H1 (cell line): ENCODE measurements around the gene PRR5. TPM values are rescaled to one million over a fixed set of nuclear protein-coding genes. Genes with fewer than 3 reads are reported as not detected.

Experiments
- CTCF ChIA-PET: fragments of 300-600 bp; sonication (Branson Sonifier 250); formaldehyde crosslinking; loops from one replicate; lab custom pipeline; 2021; ENCODE audit not compliant: partially characterized antibody; lab: Charles Lee
- POLR2A ChIA-PET: fragments of 300-600 bp; sonication (Branson Sonifier 250); formaldehyde crosslinking; loops from one replicate; lab custom pipeline; 2021; ENCODE audit warnings: inconsistent platforms; ENCODE audit not compliant: partially characterized antibody; lab: Charles Lee
- DNase-seq, 2 experiments: peaks; one replicate each; pipeline versions ENCODE4 v3.0.0 to v3.0.0-alpha.2; 2010 to 2022; ENCODE audit warnings: low spot score in 2 of 2, low read depth in 1 of 2, mixed read lengths in 1 of 2
- FAIRE-seq: peaks from 2 replicates; lab custom pipeline; 2011; peaks lifted over from hg19 to GRCh38; lab: Jason Lieb, UNC
- H2AFZ ChIP-seq: 2 replicates; pipeline ENCODE4 v1.8.1; 2012; ENCODE audit warnings: low read length, inconsistent platforms
- H2AK5ac ChIP-seq: 2 replicates; pipeline ENCODE4 v1.6.1; 2013; ENCODE audit warnings: low read depth, low read length
- H2BK120ac ChIP-seq: replicated peaks from 2 replicates; pipeline ENCODE3; 2013; ENCODE audit warnings: low read depth, low read length, inconsistent platforms
- H2BK12ac ChIP-seq: 2 replicates; pipeline ENCODE4 v1.6.1; 2013; ENCODE audit warnings: low read depth, low read length
- H2BK15ac ChIP-seq: 2 replicates; pipeline ENCODE4 v1.6.1; 2013; ENCODE audit warnings: low read length
- H2BK20ac ChIP-seq: 2 replicates; pipeline ENCODE4 v1.6.1; 2013; ENCODE audit warnings: low read length
- H2BK5ac ChIP-seq: 2 replicates; pipeline ENCODE4 v1.6.1; 2013; ENCODE audit warnings: low read depth, low read length
- H3K14ac ChIP-seq: 2 replicates; pipeline ENCODE4 v1.6.1; 2013; ENCODE audit warnings: inconsistent platforms; ENCODE audit not compliant: insufficient read length
- H3K18ac ChIP-seq: 2 replicates; pipeline ENCODE4 v1.6.1; 2013; ENCODE audit warnings: low read length; ENCODE audit errors: extremely low read depth
- H3K23ac ChIP-seq: 2 replicates; pipeline ENCODE4 v1.6.1; 2013; ENCODE audit warnings: inconsistent platforms; ENCODE audit not compliant: insufficient read length
- H3K23me2 ChIP-seq: 2 replicates; pipeline ENCODE4 v1.6.1; 2013; ENCODE audit warnings: low read depth, low read length
- H3K27ac ChIP-seq: 2 replicates; pipeline ENCODE4 v1.6.1; 2011; ENCODE audit warnings: low read depth, low read length, inconsistent platforms
- H3K27me3 ChIP-seq, 4 experiments: replicated peaks in 1 of 4; 1 replicate in 1 of 4; 2 replicates in 3 of 4; pipeline versions ENCODE4 v1.6.1 to v1.8.1; 2011 to 2013; ENCODE audit warnings: low read length in 3 of 4, mild to moderate bottlenecking in 3 of 4, inconsistent platforms in 2 of 4, mixed read lengths in 2 of 4, moderate library complexity in 1 of 4; ENCODE audit not compliant: control insufficient read depth in 3 of 4, insufficient read depth in 3 of 4; ENCODE audit errors: extremely low read depth in 1 of 4
- H3K36me3 ChIP-seq, 4 experiments: 2 replicates each; pipeline versions ENCODE4 v1.6.1 to v1.8.1; 2011 to 2013; ENCODE audit warnings: mild to moderate bottlenecking in 4 of 4, low read length in 3 of 4, moderate library complexity in 2 of 4, control low read depth in 1 of 4, inconsistent platforms in 1 of 4; ENCODE audit not compliant: insufficient read depth in 4 of 4, control insufficient read depth in 2 of 4
- H3K4ac ChIP-seq: replicated peaks from 2 replicates; pipeline ENCODE3; 2013; ENCODE audit warnings: low read length, low read depth, mixed read lengths, inconsistent platforms; ENCODE audit not compliant: insufficient read length
- H3K4me1 ChIP-seq, 4 experiments: replicated peaks in 1 of 4; 1 replicate in 1 of 4; 2 replicates in 3 of 4; pipeline versions ENCODE4 v1.6.1 to v1.8.1; 2011 to 2013; ENCODE audit warnings: low read length in 3 of 4, inconsistent platforms in 2 of 4, mixed read lengths in 1 of 4; ENCODE audit not compliant: insufficient read depth in 4 of 4, control insufficient read depth in 3 of 4
- H3K4me2 ChIP-seq, 2 experiments: 2 replicates each; pipeline versions ENCODE4 v1.6.1 to v1.8.1; 2011 to 2013; ENCODE audit warnings: low read depth in 2 of 2, low read length in 2 of 2, control low read depth in 1 of 2, inconsistent platforms in 1 of 2, mild to moderate bottlenecking in 1 of 2; ENCODE audit not compliant: insufficient read depth in 1 of 2
- H3K4me3 ChIP-seq, 4 experiments: fragments of 200-600, 300-600 bp in 1 of 4; sonication (generic), shearing (Covaris generic), sonication (Bioruptor Twin) in 1 of 4; 2 replicates each; pipeline versions ENCODE4 v1.5.1 to v1.8.1; 2011 to 2016; ENCODE audit warnings: low read length in 4 of 4, low read depth in 3 of 4, control low read depth in 2 of 4, inconsistent platforms in 2 of 4, mild to moderate bottlenecking in 2 of 4, mixed read lengths in 1 of 4, moderate library complexity in 1 of 4; ENCODE audit not compliant: insufficient read depth in 2 of 4; ENCODE audit errors: extremely low read depth in 1 of 4
- H3K56ac ChIP-seq: replicated peaks from 2 replicates; pipeline ENCODE3; 2013; ENCODE audit warnings: low read depth, mild to moderate bottlenecking, mixed read lengths, low read length, inconsistent platforms; ENCODE audit not compliant: insufficient read length
- H3K79me1 ChIP-seq: 2 replicates; pipeline ENCODE4 v1.6.1; 2013; ENCODE audit warnings: low read depth, low read length, control low read depth
- H3K79me2 ChIP-seq, 2 experiments: 2 replicates each; pipeline versions ENCODE4 v1.6.1 to v1.8.1; 2012 to 2013; ENCODE audit warnings: low read length in 2 of 2, mild to moderate bottlenecking in 2 of 2, inconsistent platforms in 1 of 2; ENCODE audit not compliant: insufficient read depth in 2 of 2, control insufficient read depth in 1 of 2
- H3K9ac ChIP-seq, 4 experiments: replicated peaks in 1 of 4; 1 replicate in 1 of 4; 2 replicates in 3 of 4; pipeline versions ENCODE4 v1.6.1 to v1.8.1; 2011 to 2013; ENCODE audit warnings: low read depth in 3 of 4, low read length in 3 of 4, control low read depth in 2 of 4, mild to moderate bottlenecking in 2 of 4, moderate library complexity in 2 of 4, inconsistent platforms in 1 of 4; ENCODE audit errors: extremely low read depth in 1 of 4
- H3K9me3 ChIP-seq, 2 experiments: 2 replicates each; pipeline versions ENCODE4 v1.6.1 to v1.8.1; 2012 to 2013; ENCODE audit warnings: mild to moderate bottlenecking in 2 of 2, moderate library complexity in 2 of 2, control low read depth in 1 of 2, inconsistent platforms in 1 of 2, low read depth in 1 of 2, low read length in 1 of 2, mixed read lengths in 1 of 2; ENCODE audit not compliant: insufficient read depth in 2 of 2
- H4K20me1 ChIP-seq, 2 experiments: replicated peaks in 1 of 2; 2 replicates each; pipeline versions ENCODE3 to v1.8.1; 2011 to 2013; ENCODE audit warnings: inconsistent platforms in 2 of 2, low read length in 2 of 2, mild to moderate bottlenecking in 1 of 2; ENCODE audit not compliant: insufficient read depth in 2 of 2, control insufficient read depth in 1 of 2
- H4K5ac ChIP-seq: 2 replicates; pipeline ENCODE4 v1.6.1; 2013; ENCODE audit warnings: low read length, low read depth, mixed read lengths, inconsistent platforms; ENCODE audit not compliant: insufficient read length
- H4K8ac ChIP-seq: 2 replicates; pipeline ENCODE4 v1.8.0; 2013; ENCODE audit warnings: mild to moderate bottlenecking, moderate library complexity, low read length, inconsistent platforms; ENCODE audit not compliant: insufficient read depth; ENCODE audit errors: extremely low read depth
- H4K91ac ChIP-seq: replicated peaks from 2 replicates; pipeline ENCODE3; 2013; ENCODE audit warnings: low read length, mixed read lengths, inconsistent platforms; ENCODE audit not compliant: insufficient read length
- KDM1A ChIP-seq: fragments of 200-600, 300-600 bp; sonication (generic); IDR thresholded peaks from 2 replicates; pipeline ENCODE4 v1.7.1; 2016; ENCODE audit warnings: mild to moderate bottlenecking, low read length, borderline replicate concordance
- SP1 ChIP-seq: IDR thresholded peaks from 2 replicates; pipeline ENCODE4 v1.6.1; 2011; ENCODE audit warnings: low read depth, low read length
- WGBS, 2 experiments: shearing (Covaris generic) in 1 of 2; methylation state at CpG; one replicate each; pipeline versions ENCODE4 v1.1.6 to v1.1.7; 2013 to 2015; ENCODE audit warnings: low lambda C conversion rate in 2 of 2, mixed read lengths in 2 of 2, inconsistent platforms in 1 of 2, low coverage in 1 of 2, missing lambda C conversion rate in 1 of 2; ENCODE audit not compliant: insufficient replicate concordance in 2 of 2, insufficient coverage in 1 of 2, insufficient read length in 1 of 2; ENCODE audit errors: extremely low coverage in 1 of 2, missing lambda C conversion rate in 1 of 2; 5-methylcytosine and 5-hydroxymethylcytosine counted together
- polyA plus RNA-seq, 7 experiments: library from polyadenylated mRNA; depleted of rRNA in 3 of 7; stranded (reverse) in 5 of 7; unstranded in 2 of 7; fragments of >200 nt in 5 of 7; fragments of 200-250 nt in 2 of 7; gene quantifications; 1 replicate in 5 of 7; 2 replicates in 1 of 7; 4 replicates in 1 of 7; pipeline versions ENCODE4 v1.2.1 to v1.2.3, GENCODE V29; 2011 to 2013; ENCODE audit warnings: missing spikeins in 2 of 7, mixed read lengths in 2 of 7
- total RNA-seq: library from RNA; stranded (reverse); fragmentation: NEBNext Ultra II Directional; extraction: Animal tissue kit (Norgen Biotek cat#: 25700); gene quantifications from 2 replicates; pipeline ENCODE4 v1.2.1, GENCODE V29; 2021

The PRR5 gene
- total and polyA plus RNA-seq, 2 of the 8 experiments (the other 6 are each of a cell fraction or from before 2014, with no cell fraction given), result 16.5 to 25.7 TPM

GRCh38 chr22:44673406-44673805, 28.6 kb upstream of the PRR5 start:
- DNase-seq (no peak), FAIRE-seq (no peak)
- peaks cover 0 to 11% (median 3%) of the 10 kb centered on the region in 4 experiments; a peak in 6 of 7 replicates for H3K27me3 ChIP-seq
- H3K9me3 ChIP-seq, result no peaks in the 10 kb centered on the region
- H3K4me3 ChIP-seq, result no peak overlapping the region
- H3K56ac ChIP-seq, result no peak overlapping the region
- no peak overlapping the region for H2BK20ac ChIP-seq
- no peak overlapping the region for H2AFZ ChIP-seq
- no peak overlapping the region for H3K4ac ChIP-seq
- no peak overlapping the region for H2BK5ac ChIP-seq
- H3K18ac ChIP-seq, result no peak overlapping the region
- POLR2A ChIA-PET, result no interaction called here
- H4K91ac ChIP-seq, result no peak overlapping the region
- no peak overlapping the region for H3K27ac ChIP-seq
- CTCF ChIA-PET, result interaction anchor here (0.9 to 3.5 kb wide), 2 partner anchors 12 to 588 kb away, joined by 5 to 17 read pairs; no protein-coding TSS in a partner anchor
- H3K79me1 ChIP-seq, result no peaks in the 10 kb centered on the region
- H3K14ac ChIP-seq, result no peak overlapping the region
- H3K23me2 ChIP-seq, result peaks cover 2% of the 10 kb centered on the region; the same call in 1 of the 2 replicates
- H4K8ac ChIP-seq, result no peak overlapping the region
- H3K4me2 ChIP-seq, result no peak overlapping the region
- H3K36me3 ChIP-seq, result no peaks in the 10 kb centered on the region
- no peak overlapping the region for H2AK5ac ChIP-seq
- no peak overlapping the region for H3K9ac ChIP-seq
- no peak overlapping the region for H3K23ac ChIP-seq
- no peak overlapping the region for H2BK12ac ChIP-seq
- H3K79me2 ChIP-seq, result no peaks in the 10 kb centered on the region
- TF ChIP-seq KDM1A (peak; percentile 59; the same call in 1 of the 2 replicates), SP1 (no peak)
- peaks cover 0 to 14% (median 8%) of the 10 kb centered on the region in 4 experiments; a peak in 6 of 7 replicates for H3K4me1 ChIP-seq
- no peak overlapping the region for H2BK15ac ChIP-seq
- no peak overlapping the region for H2BK120ac ChIP-seq
- H4K5ac ChIP-seq, result no peak overlapping the region
- peaks cover 0 to 4% of the 10 kb centered on the region in 2 experiments for H4K20me1 ChIP-seq
- 80% methylated on average over 8 of the region's 8 CpGs; no CpG with 5 or more reads in 1 of the 2 experiments for WGBS, 2 experiments
